Peyer's patch (tissue), 4 donors: ENCODE results near the gene MGAT3. TPM values are rescaled to one million over a fixed set of nuclear protein-coding genes. Genes with fewer than 3 reads are reported as not detected.
"Not testable (repeated sequence)": the region's sequence is repeated elsewhere in the genome, so short reads cannot be mapped to it uniquely, and the experiment has no call there.

Experiments used
- DNase-seq, 3 donors: peaks; one replicate each; pipeline ENCODE4 v3.0.0-alpha.2; 2017 to 2019
- H3K27ac ChIP-seq, 4 donors: fragments of 200-600 bp; sonication (generic); one replicate each; pipeline ENCODE4 v1.5.1; 2016 to 2019
- H3K27me3 ChIP-seq, 2 donors: fragments of 200-600 bp; sonication (generic); one replicate each; pipeline ENCODE4 v1.5.1; 2019
- H3K36me3 ChIP-seq, 3 donors: fragments of 200-600 bp; sonication (generic); one replicate each; pipeline ENCODE4 v1.5.1; 2016 to 2019
- H3K4me1 ChIP-seq, 4 donors: fragments of 200-600 bp; sonication (generic); one replicate each; pipeline ENCODE4 v1.5.1; 2016 to 2019
- H3K4me3 ChIP-seq, 4 donors: fragments of 200-600 bp; sonication (generic); 1 replicate in 3 of 4; 2 replicates in 1 of 4; pipeline ENCODE4 v1.5.1; 2016 to 2019; ENCODE audit warnings: mild to moderate bottlenecking in 1 of 4
- H3K9me3 ChIP-seq, 4 donors: fragments of 200-600 bp; sonication (generic); one replicate each; pipeline ENCODE4 v1.5.1; 2016 to 2019; ENCODE audit warnings: mild to moderate bottlenecking in 1 of 4
- POLR2A ChIP-seq, 2 donors: fragments of 450-650 bp; IDR thresholded peaks; one replicate each; pipeline ENCODE4 v1.5.1; 2017; ENCODE audit warnings: antibody characterized with exemption in 2 of 2, mild to moderate bottlenecking in 2 of 2, moderate library complexity in 2 of 2
- total RNA-seq, 4 donors: library from RNA; depleted of rRNA; stranded (reverse); fragments of >200 nt; gene quantifications; one replicate each; pipeline ENCODE4 v1.1.0, GENCODE V29; 2016
- TF ChIP-seq, protein P1 (sequence below), 6 experiments: fragments of 450-650 bp in 4 of 6; fragments of 200-600 bp in 2 of 6; sonication (generic) in 1 of 6; IDR thresholded peaks; one replicate each; pipeline ENCODE4 v1.5.1; 2017 to 2019; ENCODE audit warnings: antibody characterized with exemption in 6 of 6, mild to moderate bottlenecking in 3 of 6, moderate library complexity in 1 of 6

MGAT3 gene
- total RNA-seq, 4 donors from 2014 or later, result 5.0 to 53.7 (median 49.6) TPM

DNA sequence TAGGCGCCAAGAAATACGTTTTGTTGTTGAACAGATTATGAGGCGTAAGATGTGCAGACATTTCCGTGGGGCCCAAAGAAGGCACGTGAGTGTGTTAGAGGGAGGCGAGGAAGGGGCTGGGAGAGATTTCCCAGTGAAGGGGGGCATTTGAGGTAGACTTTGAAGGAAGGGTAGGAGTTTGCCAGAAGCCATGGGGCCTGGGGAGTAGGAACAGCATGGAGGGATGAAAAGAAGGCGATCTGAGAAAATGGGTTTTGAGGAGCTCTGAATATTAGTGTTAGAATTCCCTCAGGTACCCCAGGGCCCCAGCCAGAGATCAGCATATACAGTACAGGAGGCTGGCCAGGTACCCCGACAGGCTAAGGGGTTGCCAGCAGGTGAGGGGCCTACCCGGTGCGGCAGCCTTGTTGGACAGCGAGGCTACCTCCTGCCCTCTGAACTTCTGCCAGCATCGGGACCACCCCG, 44.9 kb downstream of the MGAT3 start:
- TF ChIP-seq, protein P1, sequence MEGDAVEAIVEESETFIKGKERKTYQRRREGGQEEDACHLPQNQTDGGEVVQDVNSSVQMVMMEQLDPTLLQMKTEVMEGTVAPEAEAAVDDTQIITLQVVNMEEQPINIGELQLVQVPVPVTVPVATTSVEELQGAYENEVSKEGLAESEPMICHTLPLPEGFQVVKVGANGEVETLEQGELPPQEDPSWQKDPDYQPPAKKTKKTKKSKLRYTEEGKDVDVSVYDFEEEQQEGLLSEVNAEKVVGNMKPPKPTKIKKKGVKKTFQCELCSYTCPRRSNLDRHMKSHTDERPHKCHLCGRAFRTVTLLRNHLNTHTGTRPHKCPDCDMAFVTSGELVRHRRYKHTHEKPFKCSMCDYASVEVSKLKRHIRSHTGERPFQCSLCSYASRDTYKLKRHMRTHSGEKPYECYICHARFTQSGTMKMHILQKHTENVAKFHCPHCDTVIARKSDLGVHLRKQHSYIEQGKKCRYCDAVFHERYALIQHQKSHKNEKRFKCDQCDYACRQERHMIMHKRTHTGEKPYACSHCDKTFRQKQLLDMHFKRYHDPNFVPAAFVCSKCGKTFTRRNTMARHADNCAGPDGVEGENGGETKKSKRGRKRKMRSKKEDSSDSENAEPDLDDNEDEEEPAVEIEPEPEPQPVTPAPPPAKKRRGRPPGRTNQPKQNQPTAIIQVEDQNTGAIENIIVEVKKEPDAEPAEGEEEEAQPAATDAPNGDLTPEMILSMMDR (IDR thresholded peaks at IDR 0.05), result no peak
- no peak for TF ChIP-seq POLR2A (IDR thresholded peaks at IDR 0.05)
- Histone ChIP-seq H3K4me1 (peaks cover 5 to 25% (median 7%) of the 10 kb centered on the region in 4 donors), H3K36me3 (peaks cover 0 to 29% (median 0%) of the 10 kb centered on the region in 3 donors), H3K4me3 (peak overlapping the region; percentile 66 to 95 (median 82)), H3K27me3 (no peaks in the 10 kb centered on the region), H3K27ac (peak overlapping the region; percentile 75 to 85 (median 80)), H3K9me3 (no peaks in the 10 kb centered on the region)
- no peak for DNase-seq

DNA sequence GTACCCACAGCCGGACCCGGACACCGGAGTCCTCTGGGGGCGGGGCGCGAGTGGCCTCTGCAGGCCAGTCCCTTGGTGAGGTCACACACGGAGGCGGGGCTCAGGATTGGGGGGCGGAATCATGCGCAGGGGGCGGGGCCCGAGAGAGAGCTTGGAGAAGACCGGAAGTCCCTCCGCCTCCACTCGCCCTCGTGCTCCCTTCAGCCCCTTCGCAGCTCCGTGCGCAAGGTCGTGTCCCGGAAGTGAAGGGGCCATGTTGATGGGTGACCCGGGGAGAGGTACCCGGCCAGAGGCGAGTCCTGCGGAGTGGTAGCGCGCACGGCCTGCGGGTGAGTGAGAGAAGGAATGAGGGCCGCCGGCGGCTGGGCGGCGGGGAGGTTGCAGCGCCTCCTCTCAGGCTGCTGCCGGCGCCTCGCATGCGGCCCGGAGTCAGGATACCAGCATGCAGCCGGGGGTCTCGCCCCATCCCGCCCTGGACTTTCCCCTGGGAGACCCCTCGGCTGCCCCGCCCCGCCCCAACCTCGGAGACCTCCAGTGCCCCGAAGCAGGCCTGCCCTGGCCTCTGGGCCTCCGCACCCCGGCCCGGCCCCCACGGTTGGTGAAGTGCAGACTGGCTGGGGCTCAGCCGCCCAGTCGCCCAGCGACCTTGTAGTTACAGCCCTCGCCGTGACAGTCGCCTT, 45.4 kb downstream of the MGAT3 start, which contains the start of gene MIEF1:
Gene MIEF1 (plus strand): TSS at position 182 of the 680 bp plus-strand sequence. CDS start 9,005 bp downstream, outside the sequence.
- peak within 1 kb of the TSS; percentile 75 to 85 (median 80) for H3K27ac ChIP-seq
- peak within 1 kb of the TSS; percentile 66 to 95 (median 82) for H3K4me3 ChIP-seq
- H3K9me3 ChIP-seq, result no peaks in the 10 kb centered on the region
- peaks cover 5 to 25% (median 7%) of the 10 kb centered on the region in 4 donors for H3K4me1 ChIP-seq
- no peaks in the 10 kb centered on the region for H3K27me3 ChIP-seq
- peaks cover 0 to 35% (median 0%) of the 10 kb centered on the region in 3 donors for H3K36me3 ChIP-seq
- TF ChIP-seq POLR2A (IDR thresholded peaks at IDR 0.05), result peak in 1 of 2 donors; percentile 38
- TF ChIP-seq, protein P1 (IDR thresholded peaks at IDR 0.05), result no peak
- peak; percentile 99 to 100 (median 99) for DNase-seq

DNA sequence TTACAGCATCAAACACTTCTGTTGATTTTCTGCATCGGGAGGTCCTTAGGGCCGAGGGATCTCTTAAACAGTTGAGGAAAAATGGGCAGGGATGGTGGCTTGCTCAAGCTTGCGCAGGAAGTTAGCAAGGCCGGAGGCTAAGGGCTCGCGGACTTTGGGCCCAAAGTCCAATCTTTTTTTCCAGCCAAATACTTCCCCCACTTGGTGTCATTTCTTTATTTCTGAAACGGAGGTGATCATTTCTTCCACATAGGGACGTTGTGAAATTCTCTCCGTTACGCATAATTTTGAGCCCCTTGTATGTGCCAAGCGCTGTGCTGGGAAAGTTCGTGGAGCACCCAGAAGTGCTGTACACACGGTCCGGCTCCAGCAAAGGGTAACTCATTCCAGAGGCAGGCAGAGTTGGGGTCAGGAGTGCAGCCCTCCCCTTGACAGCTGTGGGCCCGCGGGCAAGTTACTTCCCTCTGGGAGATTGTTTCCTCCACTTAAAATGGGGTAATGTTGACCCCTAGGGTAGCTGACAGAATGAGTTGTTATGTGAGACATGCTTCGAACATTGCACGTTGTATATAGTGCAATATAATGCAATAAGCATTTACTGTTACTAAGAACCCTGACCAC, 46.1 kb downstream of the MGAT3 start:
- peak overlapping the region; percentile 75 to 85 (median 80) for H3K27ac ChIP-seq
- H3K4me1 ChIP-seq, result peaks cover 5 to 25% (median 7%) of the 10 kb centered on the region in 4 donors
- H3K36me3 ChIP-seq, result peaks cover 0 to 41% (median 0%) of the 10 kb centered on the region in 3 donors
- DNase-seq, result no peak
- TF ChIP-seq, protein P1 (IDR thresholded peaks at IDR 0.05), result no peak
- TF ChIP-seq POLR2A (IDR thresholded peaks at IDR 0.05), result peak in 1 of 2 donors; percentile 26
- no peaks in the 10 kb centered on the region for H3K27me3 ChIP-seq
- peak overlapping the region; percentile 66 to 95 (median 82) for H3K4me3 ChIP-seq
- H3K9me3 ChIP-seq, result no peaks in the 10 kb centered on the region

DNA sequence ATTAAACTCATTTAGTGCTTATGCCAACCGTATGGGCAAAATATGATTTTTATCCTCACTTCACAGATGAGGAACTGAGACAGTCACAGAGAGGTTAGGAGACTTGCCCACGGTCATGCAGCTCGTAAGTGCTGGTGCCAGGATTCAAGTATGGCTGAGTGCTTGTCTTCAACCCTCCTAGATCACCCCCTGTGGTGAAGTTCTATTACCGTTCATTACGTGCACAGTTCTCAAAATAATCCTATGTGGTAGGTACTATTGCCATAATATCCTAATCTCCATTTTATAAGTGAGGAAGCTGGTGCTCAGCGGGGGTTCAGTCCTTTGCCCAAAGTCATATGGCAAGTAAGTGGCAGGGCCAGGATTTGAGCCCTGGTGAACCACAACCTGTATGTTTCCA, 46.8 kb downstream of the MGAT3 start:
- H3K9me3 ChIP-seq, result no peaks in the 10 kb centered on the region
- H3K4me3 ChIP-seq, result peak overlapping the region in 3 of 4 donors; percentile 66 to 95 (median 86)
- peak overlapping the region in 1 of 4 donors; percentile 75 for H3K27ac ChIP-seq
- TF ChIP-seq, protein P1 (IDR thresholded peaks at IDR 0.05), result no peak
- no peak for TF ChIP-seq POLR2A (IDR thresholded peaks at IDR 0.05)
- H3K36me3 ChIP-seq, result peaks cover 0 to 49% (median 0%) of the 10 kb centered on the region in 3 donors
- H3K27me3 ChIP-seq, result no peaks in the 10 kb centered on the region
- peaks cover 5 to 25% (median 7%) of the 10 kb centered on the region in 4 donors for H3K4me1 ChIP-seq
- DNase-seq, result no peak

DNA sequence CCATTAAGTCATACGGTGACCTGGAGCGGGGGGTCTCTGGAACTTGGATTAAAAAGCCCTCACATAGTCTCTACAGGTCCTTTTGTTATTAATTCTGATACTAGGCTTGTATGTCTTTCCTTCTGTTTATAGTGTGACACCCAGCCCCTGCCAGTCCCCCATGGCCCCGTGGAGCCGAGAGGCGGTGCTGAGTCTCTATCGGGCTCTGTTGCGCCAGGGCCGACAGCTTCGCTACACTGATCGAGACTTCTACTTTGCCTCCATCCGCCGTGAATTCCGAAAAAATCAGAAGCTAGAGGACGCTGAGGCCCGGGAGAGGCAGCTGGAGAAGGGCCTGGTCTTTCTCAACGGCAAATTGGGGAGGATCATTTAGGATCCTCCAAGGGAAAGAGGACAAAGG, 47.3 kb downstream of the MGAT3 start:
- no peaks in the 10 kb centered on the region for H3K9me3 ChIP-seq
- H3K27ac ChIP-seq, result no peak overlapping the region
- DNase-seq, result no peak
- H3K36me3 ChIP-seq, result peaks cover 0 to 53% (median 0%) of the 10 kb centered on the region in 3 donors
- H3K4me1 ChIP-seq, result peaks cover 5 to 25% (median 7%) of the 10 kb centered on the region in 4 donors
- peak overlapping the region in 1 of 4 donors; percentile 86 for H3K4me3 ChIP-seq
- TF ChIP-seq POLR2A (IDR thresholded peaks at IDR 0.05), result no peak
- TF ChIP-seq, protein P1 (IDR thresholded peaks at IDR 0.05), result no peak
- no peaks in the 10 kb centered on the region for H3K27me3 ChIP-seq

DNA sequence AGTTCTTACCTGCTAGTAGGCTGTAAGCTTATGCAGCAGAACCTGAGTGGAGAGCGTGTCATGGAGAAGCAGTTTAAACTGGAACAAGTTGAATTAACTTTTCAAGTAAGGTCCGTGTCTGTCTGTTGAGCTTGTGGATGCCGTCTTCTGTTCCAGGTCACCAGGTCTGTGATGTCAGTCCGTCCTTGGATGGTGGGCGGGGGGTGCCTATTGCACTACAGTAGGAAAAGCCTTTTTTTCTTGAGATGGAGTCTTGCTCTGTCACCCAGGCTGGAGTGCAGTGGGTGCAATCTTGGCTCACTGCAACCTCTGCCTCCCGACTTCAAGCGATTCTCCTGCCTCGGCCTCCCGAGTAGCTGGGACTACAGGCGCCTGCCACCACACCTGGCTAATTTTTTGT, 50.2 kb downstream of the MGAT3 start:
- H3K4me1 ChIP-seq, result peaks cover 5 to 17% (median 9%) of the 10 kb centered on the region in 4 donors
- H3K36me3 ChIP-seq, result peaks cover 0 to 81% (median 0%) of the 10 kb centered on the region in 3 donors
- H3K27ac ChIP-seq, DNase-seq, H3K9me3 ChIP-seq, H3K27me3 ChIP-seq, H3K4me3 ChIP-seq: not testable (repeated sequence)
